Thoracic aorta (tissue), 2 donors: ENCODE measurements around the gene ASTN2. TPM values are rescaled to one million over a fixed set of nuclear protein-coding genes. Genes with fewer than 3 reads are reported as not detected.
"Not testable (repeated sequence)": the region's sequence is repeated elsewhere in the genome, so short reads cannot be mapped to it uniquely, and the experiment has no call there.

Source experiments
- ATAC-seq: fragments of 150-250 bp; one replicate; pipeline ENCODE4 v1.8.0; 2017; ENCODE audit warnings: low read depth; ENCODE audit not compliant: insufficient number of reproducible peaks, low FRiP score
- DNase-seq: peaks from one replicate; pipeline ENCODE4 v3.0.0-alpha.2; 2020; ENCODE audit warnings: low spot score
- H3K27ac ChIP-seq, 2 donors: fragments of 200-600 bp; sonication (generic); 1 replicate in 1 of 2; 2 replicates in 1 of 2; pipeline ENCODE4 v1.5.1; 2016; ENCODE audit warnings: mild to moderate bottlenecking in 2 of 2, moderate library complexity in 2 of 2
- H3K27me3 ChIP-seq: fragments of 200-600 bp; sonication (generic); replicated peaks from 2 replicates; pipeline ENCODE4 v1.6.0; 2016; ENCODE audit warnings: mild to moderate bottlenecking; ENCODE audit not compliant: insufficient read depth
- H3K36me3 ChIP-seq: fragments of 200-600 bp; sonication (generic); one replicate; pipeline ENCODE4 v1.5.1; 2016
- H3K4me1 ChIP-seq, 2 donors: fragments of 200-600 bp; sonication (generic); 1 replicate in 1 of 2; 2 replicates in 1 of 2; pipeline versions ENCODE4 v1.5.1 to v1.6.0; 2016; ENCODE audit warnings: low read depth in 2 of 2, mild to moderate bottlenecking in 1 of 2; ENCODE audit not compliant: control insufficient read depth in 1 of 2
- H3K4me3 ChIP-seq: fragments of 200-600 bp; sonication (generic); 2 replicates; pipeline ENCODE4 v1.5.1; 2016; ENCODE audit warnings: mild to moderate bottlenecking
- H3K9me3 ChIP-seq: fragments of 200-600 bp; sonication (generic); 2 replicates; pipeline ENCODE4 v1.5.1; 2016
- CTCF ChIP-seq: fragments of 200-600 bp; sonication (generic); IDR thresholded peaks from one replicate; pipeline ENCODE4 v1.5.1; 2019; ENCODE audit warnings: antibody characterized with exemption
- total RNA-seq, 2 donors: library from RNA; depleted of rRNA; stranded (reverse); fragments of >200 nt; gene quantifications; one replicate each; pipeline versions ENCODE4 v1.1.0 to v1.2.3, GENCODE V29; 2016

ASTN2 gene
- total RNA-seq, 2 donors from 2014 or later, result 6.8 to 7.1 TPM

DNA sequence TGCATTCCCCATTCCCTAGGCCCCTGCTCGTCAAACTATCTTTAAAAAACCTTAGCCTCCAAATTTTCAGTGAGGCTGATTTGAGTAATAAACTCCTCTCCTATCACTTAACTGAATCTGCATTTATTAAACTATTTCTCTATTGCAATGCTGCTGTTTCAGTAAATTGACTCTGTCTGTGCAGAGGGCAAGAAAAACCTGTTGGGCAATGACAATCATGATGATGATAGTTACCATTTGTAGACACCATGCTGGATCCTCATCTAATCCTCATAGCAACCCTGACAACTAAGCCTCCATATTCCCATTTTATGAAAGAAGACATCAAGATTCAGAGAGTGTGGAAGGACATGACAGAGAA lies 514.9 kb downstream of the ASTN2 start:
- DNase-seq (no peak), ATAC-seq (no peak)
- Histone ChIP-seq H3K27me3 (no peaks in the 10 kb centered on the region), H3K4me3 (no peak overlapping the region), H3K27ac (no peak overlapping the region), H3K4me1 (no peaks in the 10 kb centered on the region), H3K9me3 (peaks cover 11% of the 10 kb centered on the region), H3K36me3 (no peaks in the 10 kb centered on the region)
- no peak for TF ChIP-seq CTCF

DNA sequence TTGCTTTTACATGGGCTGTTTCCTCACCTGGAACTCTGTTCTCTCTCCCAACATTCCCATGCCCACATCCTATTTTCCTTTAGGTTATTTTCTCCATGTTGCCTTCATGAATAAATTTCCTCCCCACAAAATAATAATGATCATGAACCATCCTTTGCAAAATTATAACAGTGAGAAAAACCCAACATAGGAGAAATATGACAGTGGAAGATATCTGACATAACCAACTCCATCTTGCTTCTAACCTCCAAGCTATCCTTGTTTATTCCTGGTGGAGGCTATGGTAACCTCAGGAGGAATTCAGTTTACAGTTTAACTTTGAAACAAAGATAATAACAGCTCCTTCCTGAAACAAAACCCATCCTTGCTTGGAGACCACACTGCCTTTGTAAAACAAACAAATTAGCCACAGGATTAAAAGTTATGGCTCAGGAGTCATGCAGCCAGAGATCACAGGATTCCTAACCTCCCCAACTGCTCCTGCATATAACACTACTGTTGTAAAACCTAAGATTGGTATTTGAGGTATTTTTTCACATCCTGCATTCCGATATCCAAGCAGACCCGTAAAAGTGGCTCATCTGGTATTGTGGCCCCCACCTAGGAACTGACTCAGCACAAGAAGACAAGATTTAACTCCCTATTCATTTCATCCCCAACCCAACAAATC lies 515.4 kb downstream of the ASTN2 start:
- H3K4me1 ChIP-seq, result no peaks in the 10 kb centered on the region
- no peak overlapping the region for H3K27ac ChIP-seq
- DNase-seq (no peak), ATAC-seq (no peak)
- H3K4me3 ChIP-seq, result no peak overlapping the region
- no peak for TF ChIP-seq CTCF
- H3K36me3 ChIP-seq, result no peaks in the 10 kb centered on the region
- peaks cover 11% of the 10 kb centered on the region for H3K9me3 ChIP-seq
- H3K27me3 ChIP-seq, result no peaks in the 10 kb centered on the region

DNA sequence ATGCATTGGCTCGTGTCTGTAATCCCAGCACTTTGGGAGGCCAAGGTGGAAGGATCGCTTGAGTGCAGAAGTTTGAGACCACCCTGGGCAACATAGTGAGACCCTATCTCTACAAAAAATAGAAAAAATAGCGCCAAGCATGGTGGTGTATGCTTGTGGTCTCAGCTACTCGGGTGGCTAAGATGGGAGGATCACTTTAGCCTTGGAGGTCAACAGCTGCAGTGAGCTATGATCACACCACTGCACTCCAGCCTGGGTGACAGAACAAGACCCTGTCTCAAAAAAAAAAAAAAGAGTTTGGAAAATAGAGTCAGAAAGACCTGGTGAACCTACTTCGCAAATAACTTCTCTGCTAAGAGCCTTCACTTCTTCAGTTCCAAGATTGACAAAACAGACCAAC lies 516.7 kb downstream of the ASTN2 start:
- H3K4me1 ChIP-seq, H3K4me3 ChIP-seq: not testable (repeated sequence)

DNA sequence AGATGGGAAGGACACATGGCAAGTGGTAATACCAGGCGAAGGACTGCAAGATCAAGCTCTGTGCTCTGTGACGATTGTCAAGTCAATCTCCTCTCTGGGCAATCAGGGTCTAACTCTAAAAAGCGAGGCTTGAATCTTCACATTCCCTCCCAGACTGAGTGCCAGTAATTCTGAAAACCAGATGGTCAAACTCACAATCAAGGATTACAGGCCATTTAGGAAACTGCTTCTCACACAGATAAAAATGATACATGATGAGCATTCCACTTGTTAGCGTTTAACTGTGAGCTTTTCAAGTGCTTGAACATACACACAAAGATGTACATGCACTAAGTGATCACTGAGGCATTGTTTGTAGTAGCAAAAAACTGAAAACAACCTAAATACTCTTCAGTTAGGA lies 517.7 kb downstream of the ASTN2 start:
- H3K27ac ChIP-seq, result no peak overlapping the region
- no peaks in the 10 kb centered on the region for H3K27me3 ChIP-seq
- ATAC-seq, result no peak
- no peak for TF ChIP-seq CTCF
- no peaks in the 10 kb centered on the region for H3K36me3 ChIP-seq
- no peak for DNase-seq
- H3K9me3 ChIP-seq, result peaks cover 11% of the 10 kb centered on the region
- no peaks in the 10 kb centered on the region for H3K4me1 ChIP-seq
- H3K4me3 ChIP-seq, result no peak overlapping the region

More for the DNA sequence above, 516.7 kb downstream of the ASTN2 start:
- DNase-seq, H3K36me3 ChIP-seq, ATAC-seq, H3K27me3 ChIP-seq, H3K27ac ChIP-seq: not testable (repeated sequence)
- H3K9me3 ChIP-seq, result peaks cover 11% of the 10 kb centered on the region

DNA sequence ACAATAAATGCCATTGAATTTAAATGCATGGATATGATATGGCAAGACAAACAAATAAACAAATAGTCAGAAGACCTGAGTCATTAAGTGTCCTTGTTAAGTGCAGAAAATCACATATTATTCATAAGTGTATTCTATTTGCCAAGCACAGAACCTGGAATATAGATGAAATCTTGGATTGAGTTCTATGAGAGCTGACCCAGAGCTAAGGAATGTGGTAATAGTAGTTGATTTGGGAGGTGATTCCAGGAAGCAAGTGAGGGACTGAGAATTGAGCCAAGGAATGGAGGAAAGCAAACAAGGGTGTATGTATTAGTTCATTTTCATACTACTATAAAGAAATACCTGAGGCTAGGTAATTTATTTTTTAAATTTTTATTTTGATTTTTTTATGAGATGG lies 518.9 kb downstream of the ASTN2 start:
- H3K36me3 ChIP-seq, result no peaks in the 10 kb centered on the region
- ATAC-seq, result no peak

More for the DNA sequence above, 518.9 kb downstream of the ASTN2 start:
- no peak overlapping the region for H3K27ac ChIP-seq
- no peaks in the 10 kb centered on the region for H3K4me1 ChIP-seq
- H3K4me3 ChIP-seq, result no peak overlapping the region
- H3K9me3 ChIP-seq, result peaks cover 11% of the 10 kb centered on the region
- DNase-seq, result no peak
- H3K27me3 ChIP-seq, result no peaks in the 10 kb centered on the region
- no peak for TF ChIP-seq CTCF
